ENCODE measurements around the gene IGF2BP3. TPM values are rescaled to one million over a fixed set of nuclear protein-coding genes. Genes with fewer than 3 reads are reported as not detected.

Gene IGF2BP3
- total and polyA plus RNA-seq, 10 of the 15 experiments (the other 5 are each of a cell fraction or from before 2014, with no cell fraction given), result 4.6 to 61.2 (median 36.9) TPM

- no peaks in the 10 kb centered on the region for H4K20me1 ChIP-seq (ENCODE audit: control insufficient read depth, insufficient read depth)
- in situ Hi-C loops (cut with MboI), result no loop called here
- H3K36me3 ChIP-seq (ENCODE audit: control insufficient read depth in 2 of 2, insufficient read depth in 2 of 2, low read length in 1 of 2), result no peaks in the 10 kb centered on the region
- WGBS (ENCODE audit: insufficient coverage, insufficient replicate concordance, low lambda C conversion rate, missing lambda C conversion rate), result 42% methylated on average over 25 of the region's 56 CpGs
- peak overlapping the region; percentile 73 for H3K9ac ChIP-seq (ENCODE audit: control insufficient read depth, insufficient read depth, low read length)
- ATAC-seq (peak; percentile 95), DNase-seq (ENCODE audit: low read depth, low spot score) (no peak), FAIRE-seq (no peak)
- intact Hi-C loops (cut with micrococcal nuclease; ENCODE audit: unreplicated experiment), result no loop called here
- ChIA-PET SMC1A (ENCODE audit: uncharacterized antibody, unreplicated experiment) (interaction anchor here (0.6 to 1.5 kb wide), 14 partner anchors 11 to 154 kb away, joined by 3 to 9 read pairs (median 3); no protein-coding TSS in a partner anchor), CTCF (interaction anchor here (0.9 to 2.2 kb wide), 8 partner anchors 18 to 218 kb away, joined by 3 to 8 read pairs (median 6); no protein-coding TSS in a partner anchor), POLR2A (interaction anchor here (0.6 to 1.9 kb wide), 5 partner anchors 18 to 62 kb away, joined by 3 to 8 read pairs (median 3); partner anchors contain the start of gene IGF2BP3), RAD21 (ENCODE audit: unreplicated experiment) (interaction anchor here (0.6 to 1.5 kb wide), 6 partner anchors 18 to 133 kb away, joined by 3 to 6 read pairs (median 4); no protein-coding TSS in a partner anchor)
- BruUV-seq (replicated peaks), result TSS peak; percentile 98
- H3K4me3 ChIP-seq, result peak overlapping the region; percentile 51
- H3K27me3 ChIP-seq (replicated peaks in 1 of 2; ENCODE audit: control insufficient read depth in 2 of 2, insufficient read depth in 2 of 2, low read length in 1 of 2), result no peaks in the 10 kb centered on the region
- H2AFZ ChIP-seq (ENCODE audit: control insufficient read depth, low read depth, low read length), result peak overlapping the region; percentile 55
- peaks cover 1% of the 10 kb centered on the region for H3K79me2 ChIP-seq (ENCODE audit: control insufficient read depth, insufficient read depth, low read length)
- no peaks in the 10 kb centered on the region for H3K9me3 ChIP-seq (replicated peaks; ENCODE audit: control insufficient read depth, insufficient read depth, low read length)
- H3K4me1 ChIP-seq (ENCODE audit: control insufficient read depth, insufficient read depth, low read length), result no peaks in the 10 kb centered on the region
- H3K27ac ChIP-seq (ENCODE audit: control insufficient read depth, insufficient read depth), result peak overlapping the region; percentile 82
- peak overlapping the region; percentile 50 for H3K4me2 ChIP-seq (ENCODE audit: control insufficient read depth, insufficient read depth)
- no peak for TF ChIP-seq ETV6 (conservative IDR thresholded peaks at IDR 0.05 in 1 of 2, IDR thresholded peaks at IDR 0.05 in 1 of 2; ENCODE audit: borderline replicate concordance in 1 of 2, low read depth in 1 of 2)
- no peak for TF ChIP-seq JUND (IDR thresholded peaks at IDR 0.05; ENCODE audit: low read depth, low read length)
- no peak for TF ChIP-seq SMAD5 (IDR thresholded peaks at IDR 0.05; ENCODE audit: low read depth)
- TF ChIP-seq IKZF1 (conservative IDR thresholded peaks at IDR 0.05), result peak; percentile 33; the same call in 1 of the 2 replicates
- TF ChIP-seq NR2C2 (IDR thresholded peaks at IDR 0.05; ENCODE audit: borderline replicate concordance, control insufficient read depth, insufficient read length, low read depth), result no peak
- TF ChIP-seq FOXM1 (IDR thresholded peaks at IDR 0.05; ENCODE audit: low read depth, low read length), result no peak
- TF ChIP-seq TBL1XR1 (IDR thresholded peaks at IDR 0.05; ENCODE audit: low read depth, low read length), result no peak
- no peak for TF ChIP-seq BCL11A (IDR thresholded peaks at IDR 0.05; ENCODE audit: low read depth, low read length)
- TF ChIP-seq ZSCAN29 (IDR thresholded peaks at IDR 0.05), result no peak
- TF ChIP-seq NR2C1 (IDR thresholded peaks at IDR 0.05), result peak; percentile 87
- no peak for TF ChIP-seq CHD1 (IDR thresholded peaks at IDR 0.05; ENCODE audit: low read depth, low read length)
- TF ChIP-seq TAF1 (IDR thresholded peaks at IDR 0.05; ENCODE audit: borderline replicate concordance, low read depth, low read length), result no peak
- no peak for TF ChIP-seq ZNF622 (IDR thresholded peaks at IDR 0.05)
- no peak for TF ChIP-seq ZNF24 (IDR thresholded peaks at IDR 0.05)
- no peak for TF ChIP-seq SREBF1 (IDR thresholded peaks at IDR 0.05; ENCODE audit: low read length)
- no peak for TF ChIP-seq HDAC6 (IDR thresholded peaks at IDR 0.05; ENCODE audit: unreplicated experiment)
- TF ChIP-seq FOS (IDR thresholded peaks at IDR 0.05; ENCODE audit: borderline replicate concordance, extremely low read depth, insufficient read length), result no peak
- TF ChIP-seq ZBTB4 (CRISPR knock-in tag; IDR thresholded peaks at IDR 0.05), result no peak
- TF ChIP-seq MXI1 (IDR thresholded peaks at IDR 0.05; ENCODE audit: low read depth, low read length), result no peak
- TF ChIP-seq WRNIP1 (IDR thresholded peaks at IDR 0.05; ENCODE audit: borderline replicate concordance, low read depth, low read length), result no peak
- TF ChIP-seq YBX1 (IDR thresholded peaks at IDR 0.05), result no peak
- TF ChIP-seq HDAC2 (IDR thresholded peaks at IDR 0.05), result no peak
Measured at GRCh38 chr7:23490357-23491135, 20.3 kb upstream of the IGF2BP3 start.

Measured in GM12878 (cell line).